OCI-LY7 (cell line): Measurements from ENCODE around the gene RIPK4. TPM values are rescaled to one million over a fixed set of nuclear protein-coding genes. Genes with fewer than 3 reads are reported as not detected.

Experiments used
- BruUV-seq: library from RNA; stranded (reverse); fragments of 400-500 nt; replicated peaks from 2 replicates; lab custom pipeline; 2021; lab: Mats Ljungman, UMichigan
- CTCF ChIA-PET: fragments of 300-600 bp; sonication (Branson Sonifier 250); formaldehyde crosslinking; loops from one replicate; lab custom pipeline; 2022; ENCODE audit warnings: antibody characterized with exemption; ENCODE audit not compliant: unreplicated experiment; lab: Charles Lee
- POLR2A ChIA-PET: fragments of 300-600 bp; sonication (Branson Sonifier 250); formaldehyde crosslinking; loops from one replicate; lab custom pipeline; 2022; ENCODE audit warnings: antibody characterized with exemption; lab: Charles Lee
- DNase-seq: peaks from one replicate; pipeline ENCODE4 v3.0.0-alpha.2; 2015; ENCODE audit warnings: low spot score
- H2AFZ ChIP-seq: fragments of 200-600 bp; sonication (generic), shearing (Covaris generic); 2 replicates; pipeline ENCODE4 v1.6.1; 2014; ENCODE audit warnings: mild to moderate bottlenecking, antibody characterized with exemption, low read length, moderate library complexity
- H3K27ac ChIP-seq: fragments of 200-600 bp; sonication (generic); 2 replicates; pipeline ENCODE4 v1.5.1; 2014; ENCODE audit warnings: mixed run types, low read depth, mild to moderate bottlenecking, moderate library complexity, low read length, inconsistent platforms; ENCODE audit not compliant: poor library complexity, severe bottlenecking
- H3K36me3 ChIP-seq: fragments of 200-600 bp; sonication (generic); 2 replicates; pipeline ENCODE4 v1.6.1; 2014; ENCODE audit warnings: mild to moderate bottlenecking, antibody characterized with exemption, low read length, moderate library complexity, mixed read lengths; ENCODE audit not compliant: insufficient read depth
- H3K4me1 ChIP-seq: fragments of 200-600 bp; sonication (generic); 2 replicates; pipeline ENCODE4 v1.5.1; 2014; ENCODE audit warnings: mild to moderate bottlenecking, low read length; ENCODE audit not compliant: insufficient read depth, poor library complexity, severe bottlenecking
- H3K4me2 ChIP-seq: fragments of 200-600 bp; sonication (generic); 2 replicates; pipeline ENCODE4 v1.6.1; 2014; ENCODE audit warnings: mild to moderate bottlenecking, low read length
- H3K4me3 ChIP-seq: fragments of 200-600 bp; sonication (generic); 2 replicates; pipeline ENCODE4 v1.5.1; 2014; ENCODE audit warnings: mild to moderate bottlenecking, low read depth, low read length; ENCODE audit not compliant: poor library complexity, severe bottlenecking
- H3K79me2 ChIP-seq: fragments of 200-600 bp; sonication (generic); 2 replicates; pipeline ENCODE4 v1.6.1; 2016; ENCODE audit warnings: low read depth, mild to moderate bottlenecking, low read length, moderate library complexity, mixed read lengths; ENCODE audit not compliant: insufficient read depth
- H3K9me2 ChIP-seq: fragments of 200-600 bp; sonication (generic); 2 replicates; pipeline ENCODE4 v1.6.1; 2016; ENCODE audit warnings: mild to moderate bottlenecking, low read length, mixed read lengths; ENCODE audit not compliant: insufficient read depth
- H3K9me3 ChIP-seq: fragments of 200-600 bp; sonication (generic); 2 replicates; pipeline ENCODE4 v1.6.1; 2014; ENCODE audit warnings: mild to moderate bottlenecking, mixed run types, low read length, mixed read lengths
- H4K20me1 ChIP-seq: fragments of 200-600 bp; sonication (generic); 2 replicates; pipeline ENCODE4 v1.6.1; 2014; ENCODE audit warnings: mild to moderate bottlenecking, antibody characterized with exemption, low read length, moderate library complexity, mixed read lengths; ENCODE audit not compliant: insufficient read depth
- CTCF ChIP-seq: fragments of 200-600 bp; sonication (generic); conservative IDR thresholded peaks from 2 replicates; pipeline ENCODE4 v1.5.1; 2014; ENCODE audit warnings: mild to moderate bottlenecking, antibody characterized with exemption, low read length, moderate library complexity, mixed read lengths
- EZH2phosphoT487 ChIP-seq: fragments of 200-600 bp; sonication (generic); IDR thresholded peaks from 2 replicates; pipeline ENCODE4 v1.6.1; 2018; ENCODE audit warnings: low read depth, borderline replicate concordance, mild to moderate bottlenecking, mixed run types, antibody characterized with exemption, low read length, moderate library complexity, mixed read lengths
- intact Hi-C: fragments of 100-400 bp; cut with micrococcal nuclease; formaldehyde crosslinking; loops from one replicate; pipeline ENCODE4 v1.10.0; 2022; ENCODE audit not compliant: unreplicated experiment
- total RNA-seq, 2 experiments: library from RNA; depleted of rRNA in 1 of 2; stranded (reverse); fragments of >200 nt in 1 of 2; shearing (Covaris generic) in 1 of 2; gene quantifications; 2 replicates each; pipeline ENCODE4 v1.2.3, GENCODE V29; 2014 to 2022

The RIPK4 gene
- total RNA-seq, 2 experiments from 2014 or later: 0.08 to 0.19 TPM

- TF ChIP-seq EZH2phosphoT487 (no peak), CTCF (no peak)
- H2AFZ ChIP-seq: no peak overlapping the region
- DNase-seq: no peak
- peaks cover 8% of the 10 kb centered on the region for H3K4me1 ChIP-seq
- intact Hi-C loops: no loop called here
- no TSS peak for BruUV-seq
- no peaks in the 10 kb centered on the region for H3K36me3 ChIP-seq
- no peak overlapping the region for H3K4me3 ChIP-seq
- H3K79me2 ChIP-seq: no peaks in the 10 kb centered on the region
- H3K9me2 ChIP-seq: no peaks in the 10 kb centered on the region
- H4K20me1 ChIP-seq: no peaks in the 10 kb centered on the region
- peak overlapping the region; percentile 55 for H3K4me2 ChIP-seq
- CTCF ChIA-PET: no interaction called here
- H3K27ac ChIP-seq: no peak overlapping the region
- POLR2A ChIA-PET: no interaction called here
- H3K9me3 ChIP-seq: no peaks in the 10 kb centered on the region
Measured at GRCh38 chr21:41749286-41749685, 17.6 kb downstream of the RIPK4 start.

- no peak for DNase-seq
- Histone ChIP-seq H2AFZ (no peak overlapping the region), H3K4me1 (peaks cover 8% of the 10 kb centered on the region), H3K79me2 (no peaks in the 10 kb centered on the region), H3K4me3 (no peak overlapping the region), H3K9me2 (no peaks in the 10 kb centered on the region), H3K27ac (no peak overlapping the region), H3K4me2 (no peak overlapping the region), H3K9me3 (no peaks in the 10 kb centered on the region), H3K36me3 (no peaks in the 10 kb centered on the region), H4K20me1 (no peaks in the 10 kb centered on the region)
- intact Hi-C loops: no loop called here
- ChIA-PET CTCF (no interaction called here), POLR2A (no interaction called here)
- TF ChIP-seq EZH2phosphoT487: no peak
- TF ChIP-seq CTCF: no peak
- BruUV-seq: no TSS peak
Measured at GRCh38 chr21:41747943-41748738, 18.7 kb downstream of the RIPK4 start.

GRCh38 chr21:41746744-41747006 lies 20.2 kb downstream of the RIPK4 start:
- no TSS peak for BruUV-seq
- intact Hi-C loops: no loop called here
- H4K20me1 ChIP-seq: no peaks in the 10 kb centered on the region
- no peak overlapping the region for H3K4me3 ChIP-seq
- H3K4me2 ChIP-seq: no peak overlapping the region
- H3K36me3 ChIP-seq: no peaks in the 10 kb centered on the region
- H3K9me3 ChIP-seq: no peaks in the 10 kb centered on the region
- peaks cover 8% of the 10 kb centered on the region for H3K4me1 ChIP-seq
- POLR2A ChIA-PET: interaction anchor here (0.6 kb wide), 1 partner anchor 30 kb away, joined by 5 read pairs; no protein-coding TSS in a partner anchor
- no peak overlapping the region for H2AFZ ChIP-seq
- DNase-seq: no peak
- TF ChIP-seq EZH2phosphoT487: no peak
- TF ChIP-seq CTCF: no peak
- H3K27ac ChIP-seq: no peak overlapping the region
- CTCF ChIA-PET: no interaction called here
- no peaks in the 10 kb centered on the region for H3K9me2 ChIP-seq
- no peaks in the 10 kb centered on the region for H3K79me2 ChIP-seq
